ENCODE measurements around the gene SLCO3A1. TPM values are rescaled to one million over a fixed set of nuclear protein-coding genes. Genes with fewer than 3 reads are reported as not detected.

Gene SLCO3A1
- total RNA-seq, 1 experiment from 2014 or later: 9.1 TPM

GRCh38 chr15:92082006-92082843, 228.7 kb downstream of the SLCO3A1 start:
- CTCF ChIA-PET: interaction anchor here (0.6 to 1.3 kb wide), 3 partner anchors 228 to 780 kb away, joined by 3 to 4 read pairs (median 4); no protein-coding TSS in a partner anchor
- ATAC-seq (peak; percentile 72), DNase-seq (ENCODE audit: low spot score) (peak; percentile 83)
- Mint-ChIP-seq H3K4me3 (no peak overlapping the region), H3K9me3 (no peaks in the 10 kb centered on the region), H3K27me3 (ENCODE audit: low read depth) (peaks cover 2% of the 10 kb centered on the region; the same call in 1 of the 2 replicates), H3K4me1 (peaks cover 11% of the 10 kb centered on the region), H3K36me3 (no peaks in the 10 kb centered on the region), H3K27ac (no peak overlapping the region)
- TF ChIP-seq KAT7 (CRISPR knock-in tag; IDR thresholded peaks at IDR 0.05; ENCODE audit: borderline replicate concordance) (no peak), CTCF (IDR thresholded peaks at IDR 0.05) (peak; percentile 72), ESRRA (CRISPR knock-in tag; IDR thresholded peaks at IDR 0.05; ENCODE audit: borderline replicate concordance) (no peak), ZSCAN18 (CRISPR knock-in tag; IDR thresholded peaks at IDR 0.05) (no peak), ZNF232 (CRISPR knock-in tag; IDR thresholded peaks at IDR 0.05) (no peak), ETV6 (CRISPR knock-in tag; IDR thresholded peaks at IDR 0.05) (0 out of 2 replicates have a peak, but pooled peaks have one; percentile 45)
- POLR2A ChIA-PET: no interaction called here

GRCh38 chr15:92083190-92083589, 229.7 kb downstream of the SLCO3A1 start:
- DNase-seq (ENCODE audit: low spot score) (no peak), ATAC-seq (no peak)
- H3K27ac Mint-ChIP-seq: no peak overlapping the region
- ChIA-PET CTCF (interaction anchor here (0.8 to 1.3 kb wide), 2 partner anchors 377 to 781 kb away, joined by 3 to 4 read pairs; no protein-coding TSS in a partner anchor), POLR2A (no interaction called here)
- H3K9me3 Mint-ChIP-seq: no peaks in the 10 kb centered on the region
- H3K4me1 Mint-ChIP-seq: peaks cover 11% of the 10 kb centered on the region
- H3K36me3 Mint-ChIP-seq: no peaks in the 10 kb centered on the region
- TF ChIP-seq, protein P1, sequence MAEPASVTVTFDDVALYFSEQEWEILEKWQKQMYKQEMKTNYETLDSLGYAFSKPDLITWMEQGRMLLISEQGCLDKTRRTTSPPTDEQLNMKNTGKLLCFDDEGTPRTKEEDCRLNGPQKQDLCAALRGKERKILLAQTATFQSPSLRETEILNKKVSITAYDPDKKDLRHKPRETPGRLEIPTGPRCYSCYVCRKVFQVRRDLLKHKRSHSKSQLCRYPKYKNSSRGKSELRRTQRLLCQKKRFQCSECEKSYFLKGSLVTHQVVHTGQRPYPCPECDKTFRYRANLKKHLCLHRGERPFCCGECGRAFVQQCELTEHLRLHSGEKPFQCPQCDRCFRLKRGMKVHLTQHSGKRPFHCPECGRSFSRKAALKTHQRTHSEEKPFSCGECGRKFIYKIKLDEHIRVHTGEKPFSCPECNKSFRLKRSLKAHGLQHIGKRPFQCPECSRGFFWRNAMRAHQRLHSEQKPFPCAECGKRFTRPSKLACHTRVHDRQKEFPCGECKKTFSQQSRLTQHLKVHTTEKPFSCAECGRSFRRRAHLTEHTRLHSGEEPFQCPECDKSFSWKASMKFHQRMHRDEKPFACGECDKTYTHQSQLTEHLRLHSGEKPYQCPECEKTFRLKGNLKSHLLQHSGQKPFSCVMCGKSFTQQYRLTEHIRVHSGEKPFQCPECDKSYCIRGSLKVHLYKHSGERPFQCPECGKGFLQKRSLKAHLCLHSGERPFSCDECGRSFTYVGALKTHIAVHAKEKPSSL (CRISPR knock-in tag; conservative IDR thresholded peaks at IDR 0.05): no peak
- TF ChIP-seq ZNF671 (CRISPR knock-in tag; IDR thresholded peaks at IDR 0.05): no peak
- TF ChIP-seq, protein P2, sequence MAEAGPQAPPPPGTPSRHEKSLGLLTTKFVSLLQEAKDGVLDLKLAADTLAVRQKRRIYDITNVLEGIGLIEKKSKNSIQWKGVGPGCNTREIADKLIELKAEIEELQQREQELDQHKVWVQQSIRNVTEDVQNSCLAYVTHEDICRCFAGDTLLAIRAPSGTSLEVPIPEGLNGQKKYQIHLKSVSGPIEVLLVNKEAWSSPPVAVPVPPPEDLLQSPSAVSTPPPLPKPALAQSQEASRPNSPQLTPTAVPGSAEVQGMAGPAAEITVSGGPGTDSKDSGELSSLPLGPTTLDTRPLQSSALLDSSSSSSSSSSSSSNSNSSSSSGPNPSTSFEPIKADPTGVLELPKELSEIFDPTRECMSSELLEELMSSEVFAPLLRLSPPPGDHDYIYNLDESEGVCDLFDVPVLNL (CRISPR knock-in tag; IDR thresholded peaks at IDR 0.05; ENCODE audit: borderline replicate concordance, low read depth): no peak
- TF ChIP-seq, protein P3, sequence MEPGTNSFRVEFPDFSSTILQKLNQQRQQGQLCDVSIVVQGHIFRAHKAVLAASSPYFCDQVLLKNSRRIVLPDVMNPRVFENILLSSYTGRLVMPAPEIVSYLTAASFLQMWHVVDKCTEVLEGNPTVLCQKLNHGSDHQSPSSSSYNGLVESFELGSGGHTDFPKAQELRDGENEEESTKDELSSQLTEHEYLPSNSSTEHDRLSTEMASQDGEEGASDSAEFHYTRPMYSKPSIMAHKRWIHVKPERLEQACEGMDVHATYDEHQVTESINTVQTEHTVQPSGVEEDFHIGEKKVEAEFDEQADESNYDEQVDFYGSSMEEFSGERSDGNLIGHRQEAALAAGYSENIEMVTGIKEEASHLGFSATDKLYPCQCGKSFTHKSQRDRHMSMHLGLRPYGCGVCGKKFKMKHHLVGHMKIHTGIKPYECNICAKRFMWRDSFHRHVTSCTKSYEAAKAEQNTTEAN (CRISPR knock-in tag; IDR thresholded peaks at IDR 0.05): no peak
- TF ChIP-seq RELA (CRISPR knock-in tag; IDR thresholded peaks at IDR 0.05; ENCODE audit: borderline replicate concordance): no peak
- no peak for TF ChIP-seq ATF3 (CRISPR knock-in tag; conservative IDR thresholded peaks at IDR 0.05)
- TF ChIP-seq ZNF232 (CRISPR knock-in tag; IDR thresholded peaks at IDR 0.05): no peak
- H3K27me3 Mint-ChIP-seq (ENCODE audit: low read depth): peaks cover 2% of the 10 kb centered on the region; the same call in 1 of the 2 replicates
- no peak overlapping the region for H3K4me3 Mint-ChIP-seq
